HepG2 (cell line): ENCODE measurements around the gene ZNF431. TPM values are rescaled to one million over a fixed set of nuclear protein-coding genes. Genes with fewer than 3 reads are reported as not detected.

ENCODE experiments used
- ATAC-seq: fragments of 200-7000 bp; cut with Tn5 transposase; 3 replicates; pipeline ENCODE4 v1.9.1; 2020; ENCODE audit warnings: mild to moderate bottlenecking, moderate library complexity
- BruUV-seq: library from RNA; stranded (reverse); fragments of 400-500 nt; replicated peaks from 2 replicates; lab custom pipeline; 2021; lab: Mats Ljungman, UMichigan
- CTCF ChIA-PET: fragments of 300-600 bp; formaldehyde crosslinking; extraction: SDS; loops from one replicate; lab custom pipeline; 2021; ENCODE audit warnings: low total read pairs, inconsistent platforms, low intra/inter-chr PET ratio; lab: Yijun Ruan, JAX
- POLR2A ChIA-PET: fragments of 350-600 bp; sonication (Branson Sonifier 250); formaldehyde crosslinking; loops from one replicate; lab custom pipeline; 2020; ENCODE audit warnings: antibody characterized with exemption, inconsistent platforms; lab: Yijun Ruan, JAX
- DNase-seq: peaks from one replicate; pipeline ENCODE4 v3.0.0-alpha.2; 2015; ENCODE audit warnings: low spot score
- FAIRE-seq: peaks from 3 replicates; lab custom pipeline; 2011; peaks lifted over from hg19 to GRCh38; lab: Jason Lieb, UNC
- H2AFZ ChIP-seq: one replicate; pipeline ENCODE4 v1.6.1; 2011; ENCODE audit warnings: low read length, inconsistent platforms
- H3K27ac ChIP-seq: fragments of 300-600 bp; 3 replicates; pipeline ENCODE4 v1.8.0; 2011; ENCODE audit warnings: mixed run types, mild to moderate bottlenecking, mixed read lengths, low read length, inconsistent platforms; ENCODE audit not compliant: insufficient read depth; ENCODE audit errors: extremely low read length
- H3K27me3 ChIP-seq, 2 experiments: fragments of 200-600 bp in 1 of 2; 2 replicates in 1 of 2; 3 replicates in 1 of 2; pipeline versions ENCODE4 v1.6.0 to v1.8.0; 2011; ENCODE audit warnings: low read length in 2 of 2, mild to moderate bottlenecking in 2 of 2, moderate library complexity in 2 of 2, inconsistent platforms in 1 of 2; ENCODE audit not compliant: insufficient read depth in 2 of 2, control insufficient read depth in 1 of 2
- H3K36me3 ChIP-seq, 2 experiments: fragments of 200-600 bp in 1 of 2; replicated peaks in 1 of 2; 2 replicates in 1 of 2; 3 replicates in 1 of 2; pipeline versions ENCODE4 v1.5.1 to v1.8.0; 2011; ENCODE audit warnings: low read length in 2 of 2, inconsistent platforms in 1 of 2; ENCODE audit not compliant: insufficient read depth in 2 of 2, control insufficient read depth in 1 of 2
- H3K4me1 ChIP-seq: 2 replicates; pipeline ENCODE4 v1.5.1; 2012; ENCODE audit warnings: low read length, inconsistent platforms; ENCODE audit not compliant: insufficient read depth
- H3K4me2 ChIP-seq: 2 replicates; pipeline ENCODE4 v1.6.0; 2011; ENCODE audit warnings: low read depth, low read length, inconsistent platforms
- H3K4me3 ChIP-seq, 3 experiments: fragments of 200-600 bp in 1 of 3; sonication (generic), shearing (Covaris generic) in 1 of 3; replicated peaks in 1 of 3; 2 replicates each; pipeline ENCODE4 v1.5.1; 2011 to 2016; ENCODE audit warnings: low read length in 3 of 3, inconsistent platforms in 2 of 3, low read depth in 2 of 3, mild to moderate bottlenecking in 2 of 3, control low read depth in 1 of 3, mixed read lengths in 1 of 3; ENCODE audit not compliant: insufficient read depth in 1 of 3
- H3K79me2 ChIP-seq: one replicate; pipeline ENCODE4 v1.6.1; 2011; ENCODE audit warnings: low read length, inconsistent platforms; ENCODE audit not compliant: insufficient read depth
- H3K9ac ChIP-seq: 2 replicates; pipeline ENCODE4 v1.6.0; 2011; ENCODE audit warnings: mild to moderate bottlenecking, low read depth, low read length, inconsistent platforms; ENCODE audit not compliant: insufficient read depth
- H3K9me3 ChIP-seq: 2 replicates; pipeline ENCODE4 v1.5.1; 2012; ENCODE audit warnings: mild to moderate bottlenecking, low read length
- H4K20me1 ChIP-seq: 2 replicates; pipeline ENCODE4 v1.6.0; 2011; ENCODE audit warnings: inconsistent platforms, mild to moderate bottlenecking, low read length, moderate library complexity; ENCODE audit not compliant: insufficient read depth
- CENPT ChIP-seq: sonication (generic); formaldehyde crosslinking; IDR thresholded peaks from 2 replicates; pipeline ENCODE4 v1.8.0; 2022; ENCODE audit warnings: low read depth, mild to moderate bottlenecking, moderate library complexity, missing genetic modification reagents
- HNRNPL ChIP-seq: fragments of 200-400 bp; formaldehyde crosslinking; IDR thresholded peaks from 2 replicates; pipeline ENCODE4 v1.6.1; 2017; ENCODE audit warnings: mild to moderate bottlenecking, low read depth, low read length
- TARDBP ChIP-seq: sonication (generic); formaldehyde crosslinking; IDR thresholded peaks from 2 replicates; pipeline ENCODE4 v1.8.0; 2022; ENCODE audit warnings: mild to moderate bottlenecking, missing genetic modification reagents
- TEF ChIP-seq: sonication (generic); formaldehyde crosslinking; IDR thresholded peaks from 2 replicates; pipeline ENCODE4 v1.5.0; 2020; ENCODE audit warnings: missing genetic modification reagents
- ZMAT3 ChIP-seq: sonication (generic); formaldehyde crosslinking; conservative IDR thresholded peaks from 2 replicates; pipeline ENCODE4 v1.7.0; 2021; ENCODE audit warnings: missing genetic modification reagents
- ZNF101 ChIP-seq: sonication (generic); formaldehyde crosslinking; IDR thresholded peaks from 2 replicates; pipeline ENCODE4 v1.4.0; 2020; ENCODE audit warnings: mild to moderate bottlenecking, low read depth, missing genetic modification reagents, borderline replicate concordance
- ZNF280D ChIP-seq: sonication (generic); formaldehyde crosslinking; IDR thresholded peaks from 2 replicates; pipeline ENCODE4 v1.5.1; 2020; ENCODE audit warnings: mild to moderate bottlenecking, missing genetic modification reagents
- ZNF569 ChIP-seq: sonication (generic); formaldehyde crosslinking; IDR thresholded peaks from 2 replicates; pipeline ENCODE4 v1.5.0; 2020; ENCODE audit warnings: mild to moderate bottlenecking, missing genetic modification reagents, moderate library complexity, borderline replicate concordance
- ZNF607 ChIP-seq: sonication (generic); formaldehyde crosslinking; IDR thresholded peaks from 2 replicates; pipeline ENCODE4 v1.5.1; 2020; ENCODE audit warnings: missing genetic modification reagents, mild to moderate bottlenecking, borderline replicate concordance
- ZSCAN22 ChIP-seq: sonication (generic); formaldehyde crosslinking; IDR thresholded peaks from 2 replicates; pipeline ENCODE4 v1.4.0; 2020; ENCODE audit warnings: mild to moderate bottlenecking, missing genetic modification reagents
- WGBS: methylation state at CpG from one replicate; pipeline ENCODE4 v1.1.6; 2017; ENCODE audit warnings: low lambda C conversion rate; 5-methylcytosine and 5-hydroxymethylcytosine counted together
- in situ Hi-C: cut with HindIII; loops from 2 replicates; pipeline ENCODE4 v1.10.0; 2017; ENCODE audit warnings: low pct_unique_long_range_greater_than_20kb; ENCODE audit not compliant: extremely low pct_ligation_motif_present
- intact Hi-C: fragments of 100-400 bp; cut with micrococcal nuclease; formaldehyde crosslinking; loops from one replicate; pipeline ENCODE4 v1.10.0; 2022; ENCODE audit not compliant: unreplicated experiment
- polyA plus RNA-seq, 8 experiments: library from polyadenylated mRNA; depleted of rRNA in 3 of 8; stranded (reverse) in 7 of 8; unstranded in 1 of 8; fragments of >200 nt; fragmentation: Illumina TruSeq in 4 of 8; extraction: Trizol in 4 of 8; gene quantifications; 2 replicates each; pipeline versions ENCODE4 v1.2.1 to v1.2.3, GENCODE V29; 2011 to 2016; ENCODE audit warnings: low read depth in 4 of 8, missing spikeins in 1 of 8, mixed read lengths in 1 of 8; ENCODE audit not compliant: insufficient read depth in 1 of 8
- total RNA-seq, 5 experiments: library from RNA; depleted of rRNA; stranded (reverse); fragments of >200 nt; fragmentation: Illumina TruSeq; extraction: Trizol; gene quantifications; 2 replicates each; pipeline ENCODE4 v1.2.3, GENCODE V29; 2016; ENCODE audit warnings: low read depth in 1 of 5
- TF ChIP-seq, protein P1 (sequence below): sonication (generic); formaldehyde crosslinking; IDR thresholded peaks from 2 replicates; pipeline ENCODE4 v1.5.0; 2020; ENCODE audit warnings: missing genetic modification reagents, mild to moderate bottlenecking, borderline replicate concordance

The ZNF431 gene
- total and polyA plus RNA-seq, 2 of the 13 experiments (the other 11 are each of a cell fraction or from before 2014, with no cell fraction given): 4.4 to 11.8 TPM

DNA sequence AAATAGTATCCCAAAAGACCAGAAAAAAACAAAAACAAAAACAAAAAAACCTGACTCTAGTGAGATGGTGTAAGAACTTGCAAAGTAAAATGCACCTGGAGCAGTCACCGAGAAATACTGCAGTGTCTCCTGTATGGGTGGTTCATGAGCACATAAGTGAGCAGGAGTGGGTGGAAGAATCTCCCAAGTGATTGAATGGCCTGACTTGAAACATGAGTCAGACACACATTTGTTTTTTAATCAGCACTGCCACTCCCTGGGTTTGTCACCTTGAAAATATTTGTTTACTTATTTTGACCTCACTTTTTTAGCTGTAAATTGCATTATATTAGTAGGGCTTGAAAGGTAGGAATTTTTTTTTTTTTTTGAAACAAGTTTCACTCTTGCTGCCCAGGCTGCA lies 2.0 kb downstream of the ZNF431 start:
- ChIA-PET CTCF (no interaction called here), POLR2A (no interaction called here)
- H3K27ac ChIP-seq: no peak overlapping the region
- intact Hi-C loops (no loop called here), in situ Hi-C loops (no loop called here)
- peaks cover 17% of the 10 kb centered on the region for H3K4me1 ChIP-seq
- H3K9ac ChIP-seq: no peak overlapping the region
- FAIRE-seq: no peak
- no TSS peak for BruUV-seq
- H3K4me2 ChIP-seq: no peak overlapping the region
- peaks cover 1 to 28% of the 10 kb centered on the region in 2 experiments; a peak in 3 of 5 replicates for H3K36me3 ChIP-seq
- ATAC-seq: no peak
- WGBS: 100% methylated on average over 1 of the region's 1 CpG
- no peak overlapping the region for H3K4me3 ChIP-seq
- no peaks in the 10 kb centered on the region for H3K9me3 ChIP-seq
- no peaks in the 10 kb centered on the region for H3K27me3 ChIP-seq
- DNase-seq: no peak
- no peaks in the 10 kb centered on the region for H4K20me1 ChIP-seq
- TF ChIP-seq HNRNPL (no peak), ZNF280D (CRISPR knock-in tag) (no peak), ZMAT3 (no peak), TEF (CRISPR knock-in tag) (no peak), ZNF569 (no peak), CENPT (CRISPR knock-in tag) (no peak), TARDBP (CRISPR knock-in tag) (no peak), ZNF101 (CRISPR knock-in tag) (no peak), ZSCAN22 (CRISPR knock-in tag) (no peak), ZNF607 (no peak)
- TF ChIP-seq, protein P1, sequence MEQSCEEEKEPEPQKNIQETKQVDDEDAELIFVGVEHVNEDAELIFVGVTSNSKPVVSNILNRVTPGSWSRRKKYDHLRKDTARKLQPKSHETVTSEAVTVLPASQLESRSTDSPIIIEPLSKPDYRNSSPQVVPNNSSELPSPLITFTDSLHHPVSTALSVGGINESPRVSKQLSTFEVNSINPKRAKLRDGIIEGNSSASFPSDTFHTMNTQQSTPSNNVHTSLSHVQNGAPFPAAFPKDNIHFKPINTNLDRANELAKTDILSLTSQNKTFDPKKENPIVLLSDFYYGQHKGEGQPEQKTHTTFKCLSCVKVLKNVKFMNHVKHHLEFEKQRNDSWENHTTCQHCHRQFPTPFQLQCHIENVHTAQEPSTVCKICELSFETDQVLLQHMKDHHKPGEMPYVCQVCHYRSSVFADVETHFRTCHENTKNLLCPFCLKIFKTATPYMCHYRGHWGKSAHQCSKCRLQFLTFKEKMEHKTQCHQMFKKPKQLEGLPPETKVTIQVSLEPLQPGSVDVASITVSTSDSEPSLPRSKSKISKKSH (CRISPR knock-in tag): no peak
- H3K79me2 ChIP-seq: peaks cover 12% of the 10 kb centered on the region
- no peak overlapping the region for H2AFZ ChIP-seq
